HG03469 (cell line): ENCODE data around the gene TGM5.
"Not testable (repeated sequence)": the region's sequence is repeated elsewhere in the genome, so short reads cannot be mapped to it uniquely, and the experiment has no call there.

Source experiments
- ATAC-seq: cut with Tn5 transposase; IDR thresholded peaks from one replicate; pipeline ENCODE4 v1.9.1; 2021; ENCODE audit warnings: mild to moderate bottlenecking, moderate library complexity, moderate number of reproducible peaks; ENCODE audit not compliant: unreplicated experiment

TGM5 gene

GRCh38 chr15:43249699-43250203 lies 17.0 kb downstream of the TGM5 start:
- ATAC-seq: peak; percentile 33

- no peak for ATAC-seq
These were observed 17.5 kb downstream of the TGM5 start for GRCh38 chr15:43249236-43249635.

GRCh38 chr15:43246261-43246774 lies 20.4 kb downstream of the TGM5 start:
- no peak for ATAC-seq

GRCh38 chr15:43244092-43244491 lies 22.6 kb downstream of the TGM5 start:
- ATAC-seq: no peak

GRCh38 chr15:43243020-43243645 lies 23.6 kb downstream of the TGM5 start:
- no peak for ATAC-seq

GRCh38 chr15:43242616-43243015 lies 24.1 kb downstream of the TGM5 start:
- no peak for ATAC-seq

- ATAC-seq: no peak
These were observed 25.6 kb downstream of the TGM5 start for GRCh38 chr15:43241100-43241499.

- ATAC-seq: no peak
These were observed 26.8 kb downstream of the TGM5 start for GRCh38 chr15:43239732-43240491.

- ATAC-seq: no peak
These were observed 28.0 kb downstream of the TGM5 start for GRCh38 chr15:43238671-43239131.

GRCh38 chr15:43237842-43238470 lies 28.8 kb downstream of the TGM5 start:
- no peak for ATAC-seq

GRCh38 chr15:43235536-43235935 lies 31.2 kb downstream of the TGM5 start:
- no peak for ATAC-seq

GRCh38 chr15:43232289-43232874 lies 34.3 kb downstream of the TGM5 start:
- ATAC-seq: no peak

GRCh38 chr15:43230640-43231115 lies 36.0 kb downstream of the TGM5 start:
- ATAC-seq: no peak

GRCh38 chr15:43229977-43230376 lies 36.8 kb downstream of the TGM5 start:
- ATAC-seq: no peak

- no peak for ATAC-seq
These were observed 40.1 kb downstream of the TGM5 start for GRCh38 chr15:43226436-43227305.

GRCh38 chr15:43225950-43226255 lies 40.8 kb downstream of the TGM5 start:
- not testable (repeated sequence) for ATAC-seq

- ATAC-seq: no peak
These were observed 41.4 kb downstream of the TGM5 start for GRCh38 chr15:43225201-43225949.

GRCh38 chr15:43221422-43221821 lies 45.3 kb downstream of the TGM5 start:
- no peak for ATAC-seq

- ATAC-seq: no peak
These were observed 45.7 kb downstream of the TGM5 start, which contains the start of gene EPB42 for GRCh38 chr15:43220991-43221403. EPB42 (minus strand) TSS chr15:43221018; CDS start chr15:43220825, 193 bp downstream.
